Stimulated activated CD4-positive, alpha-beta T cell treated with anti-CD3 and anti-CD28 coated beads, Interleukin-15, amount 100 ng/mL, for 24 hours (primary cell): ENCODE measurements around the gene FAM3C.
A peak's percentile ranks its signal among the peaks of the same experiment; 100 is the strongest.

Source experiments
- DNase-seq: peaks from one replicate; pipeline ENCODE4 v3.0.0-alpha.2; 2020

FAM3C gene

GRCh38 chr7:121410829-121411596 is 14.9 kb upstream of the FAM3C start:
- DNase-seq: no peak

GRCh38 chr7:121406944-121407343 is 10.8 kb upstream of the FAM3C start:
- DNase-seq: no peak

DNA sequence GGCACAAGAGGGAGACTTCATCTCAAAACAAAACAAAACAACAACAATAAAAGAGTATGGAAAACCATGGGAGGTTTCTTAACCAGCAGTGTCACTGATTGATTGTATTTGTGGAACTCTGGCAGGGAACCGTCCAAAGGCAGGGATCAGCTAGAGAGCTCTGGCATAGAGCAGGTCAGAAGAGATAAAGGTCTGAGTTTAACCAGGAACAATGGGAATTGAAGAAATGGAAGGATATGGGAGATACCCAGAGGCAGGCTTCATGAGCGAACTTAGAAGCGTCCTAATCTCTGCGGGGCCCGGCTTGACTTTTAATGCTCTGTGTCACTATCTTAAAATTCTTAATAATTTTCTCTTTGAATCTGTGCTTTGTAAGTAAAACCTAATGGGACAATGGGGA is 10.4 kb upstream of the FAM3C start:
- no peak for DNase-seq

- no peak for DNase-seq
Observed at GRCh38 chr7:121404348-121404747, 8.2 kb upstream of the FAM3C start.

- no peak for DNase-seq
Observed at GRCh38 chr7:121402701-121403100, 6.6 kb upstream of the FAM3C start.

DNA sequence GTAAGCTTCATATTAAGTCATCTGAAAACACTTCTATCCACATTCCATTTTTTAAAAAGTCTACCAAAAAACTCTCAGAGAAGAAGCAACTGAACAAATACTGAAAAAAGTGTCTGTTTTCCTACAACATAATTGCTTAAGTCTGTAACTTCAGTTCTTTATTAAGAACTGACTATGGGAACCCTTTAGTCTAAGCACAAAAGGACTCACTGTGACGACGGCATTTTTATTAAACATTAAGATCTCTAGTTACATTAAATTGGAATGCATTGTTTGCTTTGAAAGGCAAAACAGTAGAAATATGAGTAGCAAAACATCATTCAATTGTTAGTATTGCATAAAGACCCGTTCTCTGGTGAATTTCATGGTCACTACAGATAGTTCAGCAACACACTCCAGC is 5.8 kb upstream of the FAM3C start:
- DNase-seq: no peak

DNA sequence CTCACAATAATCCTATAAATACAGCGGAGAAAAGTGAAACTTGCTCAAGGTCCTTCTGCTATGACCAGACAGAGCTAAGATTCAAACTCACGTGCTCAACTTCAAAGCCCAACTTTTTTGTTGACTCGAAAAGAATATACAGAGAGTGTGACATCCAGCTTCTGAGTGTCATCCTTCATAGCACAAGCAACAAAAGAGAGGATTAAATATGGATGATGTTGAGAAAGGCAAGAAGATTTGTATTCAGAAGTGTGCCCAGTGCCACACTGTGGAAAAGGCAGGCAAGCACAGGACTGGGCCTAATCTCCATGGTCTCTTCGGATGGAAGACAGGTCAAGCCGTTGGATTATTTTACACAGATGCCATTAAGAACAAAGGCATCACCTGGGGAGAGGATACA is 2.1 kb upstream of the FAM3C start:
- no peak for DNase-seq

GRCh38 chr7:121397822-121398221 is 1.7 kb upstream of the FAM3C start:
- DNase-seq: no peak

GRCh38 chr7:121397361-121397760 is 1.3 kb upstream of the FAM3C start:
- no peak for DNase-seq

- peak; percentile 64 for DNase-seq
Observed at GRCh38 chr7:121395494-121395960, 581 bp downstream of the FAM3C start.

- no peak for DNase-seq
Observed at GRCh38 chr7:121394709-121395140, 1.4 kb downstream of the FAM3C start.

DNA sequence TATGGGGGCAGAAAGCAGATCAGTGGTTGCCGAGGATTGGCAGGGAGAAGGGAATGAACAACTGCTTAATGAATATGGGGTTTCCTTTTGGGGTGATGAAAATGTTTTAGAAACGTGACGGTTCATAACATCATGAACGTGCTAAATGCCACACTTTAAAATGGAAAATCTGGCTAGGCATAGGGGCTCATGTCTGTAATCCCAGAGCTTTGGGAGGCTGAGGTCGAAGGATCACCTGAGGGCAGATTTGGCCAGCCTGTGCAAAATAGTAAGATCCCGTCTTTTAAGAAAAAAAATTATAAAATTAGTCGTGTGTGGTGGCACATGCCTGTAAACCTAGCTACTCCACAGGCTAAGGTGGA is 3.1 kb downstream of the FAM3C start:
- DNase-seq: no peak

DNA sequence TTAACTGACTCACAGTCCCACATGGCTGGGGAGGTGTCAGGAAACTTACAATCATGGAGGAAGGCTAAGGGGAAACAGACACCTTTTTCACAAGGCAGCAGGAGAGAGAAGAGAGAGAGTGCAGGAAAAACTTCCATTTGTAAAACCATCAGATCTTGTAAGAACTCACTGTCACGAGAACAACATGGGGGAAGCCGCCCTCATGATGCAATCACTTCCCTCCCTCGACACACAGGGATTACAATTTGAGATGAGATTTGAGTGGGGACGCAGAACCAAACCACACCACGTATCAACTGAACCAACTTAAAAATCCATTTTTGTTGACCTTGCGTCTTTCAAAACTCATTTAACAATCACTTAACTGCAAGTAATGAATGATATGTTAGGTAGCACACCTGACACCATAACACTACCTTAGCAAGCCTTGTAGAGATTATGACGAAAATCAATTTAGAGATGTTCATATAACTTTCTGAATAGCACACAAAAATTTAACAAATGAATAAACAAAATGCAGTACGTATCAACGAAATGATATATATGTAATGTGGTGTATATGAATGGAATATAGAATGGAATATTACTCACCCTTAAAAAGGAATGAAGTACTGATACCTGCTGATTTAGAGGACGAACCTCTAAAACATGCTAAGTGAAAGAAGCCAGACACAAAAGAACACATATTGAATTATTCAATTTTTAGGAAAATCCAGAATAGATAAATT is 3.7 kb downstream of the FAM3C start:
- DNase-seq: no peak

- DNase-seq: no peak
Observed at GRCh38 chr7:121391686-121392085, 4.4 kb downstream of the FAM3C start.

GRCh38 chr7:121390617-121391016 is 5.5 kb downstream of the FAM3C start:
- DNase-seq: no peak

- no peak for DNase-seq
Observed at GRCh38 chr7:121390109-121390508, 6.0 kb downstream of the FAM3C start.

GRCh38 chr7:121388950-121389349 is 7.2 kb downstream of the FAM3C start:
- DNase-seq: no peak

GRCh38 chr7:121385800-121386179 is 10.3 kb downstream of the FAM3C start:
- no peak for DNase-seq

DNA sequence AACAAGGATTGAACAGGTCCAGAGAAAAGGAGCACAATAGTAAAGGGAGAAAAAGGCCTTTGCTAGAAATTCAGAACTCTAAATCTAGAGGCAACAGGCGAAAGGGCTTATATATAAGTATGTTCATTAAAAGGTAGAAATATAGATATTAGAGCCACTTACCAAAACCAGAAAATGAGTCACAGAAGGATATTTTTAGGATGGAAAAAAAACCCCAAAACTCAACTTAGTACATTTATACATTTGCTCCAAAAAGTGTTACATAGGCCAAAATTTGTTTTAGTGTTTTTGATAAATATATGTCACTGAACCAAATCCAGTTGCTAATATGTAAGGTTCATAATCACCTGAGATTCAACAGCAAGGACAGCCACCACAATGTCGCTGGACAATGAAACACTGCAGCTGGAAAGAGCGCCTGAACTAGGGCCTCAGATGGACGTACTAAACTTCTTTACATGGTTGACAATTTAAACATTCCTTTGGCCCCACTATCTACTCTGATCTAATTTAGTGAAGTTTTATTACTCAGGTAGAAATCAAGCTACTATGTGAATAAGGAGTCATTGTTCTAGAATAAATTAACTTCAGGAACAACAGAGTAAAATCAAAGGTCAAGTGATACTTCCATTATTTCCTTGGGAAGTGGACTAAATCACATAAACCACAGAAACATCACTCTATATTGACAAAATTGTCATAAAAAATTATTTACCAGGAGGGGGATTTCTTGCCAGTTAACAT is 10.9 kb downstream of the FAM3C start:
- no peak for DNase-seq

DNA sequence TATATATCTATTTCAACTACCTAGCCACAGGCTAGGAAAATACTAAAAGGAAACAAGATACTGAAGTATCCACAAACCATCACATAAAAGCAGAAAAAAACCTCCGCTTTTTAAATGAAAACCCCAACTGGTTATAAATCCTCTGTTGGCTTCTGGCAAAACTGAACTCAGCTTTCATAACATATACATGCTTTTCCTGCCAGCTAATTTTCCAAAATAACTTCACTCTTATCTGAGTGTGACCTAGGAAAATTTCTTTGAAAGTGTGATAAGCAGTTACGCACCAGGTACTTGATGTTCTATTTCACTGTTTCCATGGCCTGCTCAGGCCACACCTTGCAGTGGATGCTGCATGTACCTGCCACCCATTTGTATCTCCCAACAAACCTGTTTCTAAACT is 11.8 kb downstream of the FAM3C start:
- no peak for DNase-seq

- DNase-seq: no peak
Observed at GRCh38 chr7:121383235-121383910, 12.7 kb downstream of the FAM3C start.

DNA sequence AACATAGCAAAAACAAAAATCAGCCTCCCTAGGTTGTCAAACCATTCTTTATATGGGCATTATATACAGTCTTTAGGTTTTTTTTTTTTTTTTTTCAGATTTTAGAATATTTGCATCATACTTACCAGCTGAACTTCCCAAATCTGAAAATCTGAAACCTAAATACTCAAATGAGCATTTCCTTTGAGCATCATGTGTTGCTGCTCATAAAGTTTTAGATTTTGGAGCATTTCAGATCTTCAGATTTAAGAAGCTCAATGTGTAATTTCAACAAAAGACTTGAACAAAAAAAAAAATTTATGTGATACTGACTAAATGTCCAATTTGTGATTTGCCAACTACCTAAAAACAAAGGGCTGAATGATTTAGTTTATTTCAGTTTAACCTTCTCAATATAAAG is 13.6 kb downstream of the FAM3C start:
- DNase-seq: no peak

DNA sequence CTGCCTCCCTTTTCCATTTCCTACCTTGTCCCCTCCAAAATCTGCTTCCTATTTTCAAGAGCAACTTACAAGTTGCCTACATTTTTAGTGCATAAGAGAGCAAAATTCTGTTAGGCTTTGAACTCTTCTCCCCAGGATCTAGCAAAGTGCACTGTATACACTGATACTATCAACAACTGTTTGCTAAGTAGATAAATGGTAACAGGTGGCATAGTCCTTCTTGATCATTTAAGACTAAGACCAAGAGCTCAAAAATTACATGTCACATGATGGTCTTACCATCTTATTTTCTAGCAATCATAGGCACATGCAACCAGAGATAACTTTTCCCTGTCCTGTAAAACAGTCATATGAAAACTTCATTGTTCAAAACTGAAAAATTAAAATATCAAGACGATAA is 16.2 kb downstream of the FAM3C start:
- DNase-seq: no peak
